H1 (cell line): ENCODE measurements around the gene PELI2.

Experiments
- BCL11A ChIP-seq, 2 experiments: IDR thresholded peaks; one replicate each; pipeline ENCODE4 v1.6.1; 2011; ENCODE audit warnings: low read depth in 2 of 2, low read length in 2 of 2, mild to moderate bottlenecking in 2 of 2
- EP300 ChIP-seq, 2 experiments: IDR thresholded peaks; 1 replicate in 1 of 2; 2 replicates in 1 of 2; pipeline ENCODE4 v1.6.1; 2011 to 2012; ENCODE audit warnings: low read depth in 2 of 2, low read length in 2 of 2, mild to moderate bottlenecking in 2 of 2, borderline replicate concordance in 1 of 2, inconsistent platforms in 1 of 2, moderate library complexity in 1 of 2
- EZH2 ChIP-seq: fragments of 200-600 bp; sonication (generic); IDR thresholded peaks from 2 replicates; pipeline ENCODE4 v1.7.1; 2012; ENCODE audit warnings: low read depth, mild to moderate bottlenecking, moderate library complexity, low read length, inconsistent platforms; ENCODE audit not compliant: severe bottlenecking
- GABPA ChIP-seq: IDR thresholded peaks from 2 replicates; pipeline ENCODE4 v1.6.1; 2011; ENCODE audit warnings: mild to moderate bottlenecking, low read length, moderate library complexity, borderline replicate concordance; ENCODE audit not compliant: insufficient read depth
- KDM1A ChIP-seq: fragments of 200-600, 300-600 bp; sonication (generic); IDR thresholded peaks from 2 replicates; pipeline ENCODE4 v1.7.1; 2016; ENCODE audit warnings: mild to moderate bottlenecking, low read length, borderline replicate concordance
- POLR2A ChIP-seq, 2 experiments: IDR thresholded peaks; 1 replicate in 1 of 2; 2 replicates in 1 of 2; pipeline ENCODE4 v1.6.1; 2011; ENCODE audit warnings: low read depth in 2 of 2, low read length in 2 of 2, mild to moderate bottlenecking in 2 of 2; ENCODE audit errors: control extremely low read depth in 1 of 2
- POLR2AphosphoS5 ChIP-seq: IDR thresholded peaks from 2 replicates; pipeline ENCODE4 v1.6.1; 2011; ENCODE audit warnings: low read depth, low read length
- SIN3A ChIP-seq, 2 experiments: IDR thresholded peaks in 1 of 2; conservative IDR thresholded peaks in 1 of 2; 2 replicates each; pipeline ENCODE4 v1.6.1; 2011 to 2012; ENCODE audit warnings: low read length in 2 of 2, improper control_type of control experiment in 1 of 2, low read depth in 1 of 2, mild to moderate bottlenecking in 1 of 2
- SP1 ChIP-seq: IDR thresholded peaks from 2 replicates; pipeline ENCODE4 v1.6.1; 2011; ENCODE audit warnings: low read depth, low read length
- SUZ12 ChIP-seq: fragments of 200-600 bp; sonication (generic); IDR thresholded peaks from 2 replicates; pipeline ENCODE4 v1.6.1; 2012; ENCODE audit warnings: mild to moderate bottlenecking, inconsistent platforms, low read length, moderate library complexity, mixed read lengths
- TAF1 ChIP-seq: IDR thresholded peaks from 2 replicates; pipeline ENCODE4 v1.6.1; 2011; ENCODE audit warnings: mild to moderate bottlenecking, low read depth, low read length
- TF ChIP-seq, protein P1 (sequence below), 3 experiments: IDR thresholded peaks; 1 replicate in 2 of 3; 2 replicates in 1 of 3; pipeline versions ENCODE4 v1.5.1 to v1.6.1; 2011; ENCODE audit warnings: low read length in 3 of 3, mild to moderate bottlenecking in 3 of 3, inconsistent platforms in 2 of 3, low read depth in 1 of 3, moderate library complexity in 1 of 3; ENCODE audit not compliant: insufficient read depth in 1 of 3; ENCODE audit errors: control extremely low read depth in 1 of 3

DNA sequence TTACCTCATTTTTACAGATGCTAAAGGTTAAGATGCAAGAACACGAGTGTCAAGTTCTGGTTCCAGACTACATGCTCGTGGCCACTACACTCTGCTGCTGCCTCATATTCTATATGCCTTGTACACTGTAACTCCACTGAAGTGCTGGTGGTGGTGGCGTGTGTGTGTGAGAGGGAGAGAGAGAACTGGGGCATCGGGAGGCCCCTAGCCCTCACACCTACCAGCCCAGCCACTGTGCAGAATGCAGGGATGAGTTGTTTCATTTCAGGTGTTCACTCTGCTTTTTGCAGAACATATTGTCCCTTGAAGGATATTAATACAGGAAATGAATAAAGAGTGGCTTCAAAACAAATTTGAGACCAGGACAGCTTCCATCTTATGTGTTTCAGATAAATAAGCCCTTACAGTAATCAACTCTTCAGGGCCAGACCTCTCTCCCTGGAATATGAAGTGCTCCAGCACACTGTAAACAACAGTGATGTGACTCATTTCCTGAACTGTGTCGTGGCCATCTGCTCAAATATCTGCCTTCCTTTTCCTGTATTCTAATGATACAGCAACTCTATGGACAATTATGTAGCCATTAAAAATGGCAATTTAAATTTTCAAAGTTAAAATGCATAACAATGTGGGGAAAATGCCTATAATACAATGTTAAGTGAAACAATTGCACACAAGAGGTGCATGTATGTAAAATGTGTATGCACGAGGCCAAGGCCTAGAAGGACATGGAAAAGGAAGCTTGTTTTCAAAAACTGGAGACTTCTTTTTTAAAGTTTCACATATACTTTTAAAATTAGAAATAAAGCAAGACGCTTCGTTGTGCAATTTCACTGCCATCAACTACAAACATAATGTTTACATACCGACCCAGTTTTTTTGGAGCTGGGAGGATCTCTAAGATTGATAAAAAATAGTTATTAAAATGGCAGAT, 215.4 kb downstream of the PELI2 start:
- TF ChIP-seq KDM1A (no peak), POLR2A (IDR thresholded peaks at IDR 0.05; ENCODE audit: control extremely low read depth in 1 of 2, low read depth in 2 of 2, low read length in 2 of 2) (no peak), BCL11A (IDR thresholded peaks at IDR 0.05; ENCODE audit: low read depth in 2 of 2, low read length in 2 of 2) (no peak), EZH2 (no peak), SP1 (no peak), POLR2AphosphoS5 (no peak), SUZ12 (no peak), SIN3A (conservative IDR thresholded peaks at IDR 0.05 in 1 of 2, IDR thresholded peaks at IDR 0.05 in 1 of 2; ENCODE audit: low read depth in 1 of 2, low read length in 2 of 2) (no peak), GABPA (no peak), EP300 (IDR thresholded peaks at IDR 0.05; ENCODE audit: borderline replicate concordance in 1 of 2, low read depth in 2 of 2, low read length in 2 of 2) (no peak), TAF1 (no peak)
- TF ChIP-seq, protein P1, sequence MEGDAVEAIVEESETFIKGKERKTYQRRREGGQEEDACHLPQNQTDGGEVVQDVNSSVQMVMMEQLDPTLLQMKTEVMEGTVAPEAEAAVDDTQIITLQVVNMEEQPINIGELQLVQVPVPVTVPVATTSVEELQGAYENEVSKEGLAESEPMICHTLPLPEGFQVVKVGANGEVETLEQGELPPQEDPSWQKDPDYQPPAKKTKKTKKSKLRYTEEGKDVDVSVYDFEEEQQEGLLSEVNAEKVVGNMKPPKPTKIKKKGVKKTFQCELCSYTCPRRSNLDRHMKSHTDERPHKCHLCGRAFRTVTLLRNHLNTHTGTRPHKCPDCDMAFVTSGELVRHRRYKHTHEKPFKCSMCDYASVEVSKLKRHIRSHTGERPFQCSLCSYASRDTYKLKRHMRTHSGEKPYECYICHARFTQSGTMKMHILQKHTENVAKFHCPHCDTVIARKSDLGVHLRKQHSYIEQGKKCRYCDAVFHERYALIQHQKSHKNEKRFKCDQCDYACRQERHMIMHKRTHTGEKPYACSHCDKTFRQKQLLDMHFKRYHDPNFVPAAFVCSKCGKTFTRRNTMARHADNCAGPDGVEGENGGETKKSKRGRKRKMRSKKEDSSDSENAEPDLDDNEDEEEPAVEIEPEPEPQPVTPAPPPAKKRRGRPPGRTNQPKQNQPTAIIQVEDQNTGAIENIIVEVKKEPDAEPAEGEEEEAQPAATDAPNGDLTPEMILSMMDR (IDR thresholded peaks at IDR 0.05; ENCODE audit: control extremely low read depth in 1 of 3, insufficient read depth in 1 of 3, low read depth in 1 of 3, low read length in 3 of 3), result no peak
